Amniotic stem cell (primary cell): Measurements from ENCODE around the gene CLEC10A.
"Not testable (repeated sequence)": the region's sequence is repeated elsewhere in the genome, so short reads cannot be mapped to it uniquely, and the experiment has no call there.

Experiments used
- DNase-seq: peaks from one replicate; lab custom pipeline; 2025; lab: John Stamatoyannopoulos, UW

CLEC10A gene

DNA sequence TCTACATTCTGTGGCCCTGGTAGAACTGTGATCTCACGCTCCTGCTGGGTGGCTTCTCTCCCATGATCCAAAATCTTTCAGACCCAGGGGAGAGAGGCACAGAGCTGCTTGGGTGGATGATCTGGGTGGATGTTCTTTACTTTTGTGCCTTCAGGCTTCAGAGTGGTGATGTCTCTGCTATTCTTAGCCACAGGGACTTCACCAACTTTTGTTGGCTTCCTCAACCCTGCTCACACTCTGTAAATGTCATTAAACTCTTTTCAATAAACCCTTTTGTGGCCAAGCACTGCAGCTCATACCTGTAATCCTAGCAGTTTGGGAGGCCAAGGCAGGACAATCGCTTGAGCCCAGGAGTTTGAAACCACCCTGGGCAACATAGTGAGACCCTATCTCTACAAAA lies 7.6 kb downstream of the CLEC10A start:
- no peak for DNase-seq

DNA sequence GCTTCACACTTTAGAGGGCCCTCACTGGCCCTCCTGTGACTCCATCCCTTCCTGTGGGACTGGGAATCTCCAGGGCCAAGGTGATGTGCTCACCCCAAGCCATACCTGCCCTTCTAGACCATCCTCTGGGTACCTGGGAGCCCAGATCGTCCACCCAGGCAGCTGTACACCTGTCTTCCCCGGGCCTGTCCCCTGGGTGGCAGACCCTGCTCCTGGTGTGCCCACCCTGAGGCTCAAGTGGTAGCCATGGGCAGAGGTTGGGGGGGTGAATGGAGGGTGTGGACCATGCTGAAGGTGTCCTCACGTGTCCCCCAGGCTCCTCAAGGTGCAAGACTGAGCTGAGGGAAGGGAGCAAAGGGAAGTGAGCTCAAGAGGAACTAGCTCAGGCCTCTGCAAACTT lies 9.3 kb downstream of the CLEC10A start:
- no peak for DNase-seq

DNA sequence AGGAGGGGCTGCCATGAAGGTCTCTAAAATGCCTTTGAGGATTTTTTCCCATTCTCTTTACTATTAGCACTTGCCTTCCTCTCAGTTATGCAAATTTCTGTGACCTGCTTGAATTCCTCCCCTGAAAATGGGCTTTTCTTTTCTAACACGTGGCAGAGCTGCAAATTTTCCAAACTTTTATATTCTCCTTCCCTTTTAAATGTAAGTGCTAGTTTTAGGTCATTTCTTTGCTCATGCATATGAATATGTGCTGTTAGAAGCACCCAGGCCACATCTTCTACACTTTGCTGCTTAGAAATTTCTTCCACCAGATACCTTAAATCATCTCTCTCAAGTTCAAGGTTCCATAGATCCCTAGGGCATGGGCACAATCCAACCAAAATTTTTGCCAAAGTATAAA lies 11.8 kb downstream of the CLEC10A start:
- no peak for DNase-seq

DNA sequence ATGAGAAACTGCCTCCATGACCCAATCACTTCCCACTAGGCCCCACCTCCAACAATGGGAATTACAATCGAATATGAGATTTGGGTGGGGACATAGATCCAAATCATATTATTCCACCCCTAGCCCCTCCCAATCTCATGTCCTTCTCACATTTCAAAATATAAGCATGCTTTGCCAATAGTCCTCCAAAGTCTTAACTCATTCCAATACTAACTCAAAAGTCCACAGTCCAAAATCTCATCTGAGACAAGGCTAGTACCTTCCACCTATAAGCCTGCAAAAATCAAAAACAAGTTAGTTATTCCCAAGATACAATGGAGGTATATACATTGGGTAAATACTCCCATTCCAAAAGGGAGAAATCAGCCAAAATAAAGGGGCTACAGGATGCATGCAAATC lies 12.9 kb downstream of the CLEC10A start:
- no peak for DNase-seq

DNA sequence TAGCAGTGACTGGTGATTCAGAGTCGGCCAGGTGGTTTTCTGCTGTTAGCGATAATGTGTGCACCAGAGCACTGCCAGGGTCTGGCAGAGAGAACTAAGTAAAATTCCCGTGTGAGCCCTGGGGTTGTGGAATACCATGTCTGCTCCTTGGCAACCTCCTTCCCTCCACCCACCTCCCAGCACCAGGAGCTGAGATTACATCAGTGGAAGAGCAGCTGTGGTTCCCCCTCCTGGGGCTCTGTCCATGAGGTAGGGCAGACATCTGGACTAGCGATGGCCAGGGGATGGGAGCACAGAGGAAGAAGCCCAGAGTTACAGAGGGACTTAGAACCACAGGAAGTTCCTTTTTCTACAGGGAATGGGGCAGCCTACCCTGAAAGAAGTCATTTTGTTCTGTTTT lies 15.8 kb downstream of the CLEC10A start:
- DNase-seq = no peak

DNA sequence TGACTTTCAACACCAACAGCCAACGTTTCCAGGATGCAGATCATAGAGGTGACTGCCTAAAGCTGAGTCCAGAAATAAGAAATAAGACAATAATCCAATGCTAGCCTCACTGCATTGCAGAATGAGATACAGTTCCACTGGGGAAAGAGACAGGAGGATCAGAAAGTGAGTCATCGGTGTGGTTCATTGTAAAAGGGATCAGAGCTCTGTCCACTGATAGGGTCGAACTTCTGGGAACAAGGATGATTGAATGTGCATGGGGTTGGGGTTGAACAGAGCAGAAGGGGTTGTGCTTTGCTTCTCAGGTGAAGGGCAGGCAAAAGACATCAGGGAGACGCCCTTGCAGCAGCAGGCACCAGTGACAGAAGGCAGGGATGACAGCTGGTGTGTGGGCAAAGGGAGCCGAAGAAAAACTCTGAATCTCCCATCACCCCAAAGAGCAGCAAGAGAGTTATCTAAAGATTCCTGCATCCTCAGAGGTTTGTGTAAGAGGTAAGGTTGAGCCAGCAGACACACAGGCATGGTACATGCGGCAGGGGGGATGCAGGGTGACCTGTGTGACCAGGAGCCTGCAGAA lies 16.4 kb downstream of the CLEC10A start:
- no peak for DNase-seq

DNA sequence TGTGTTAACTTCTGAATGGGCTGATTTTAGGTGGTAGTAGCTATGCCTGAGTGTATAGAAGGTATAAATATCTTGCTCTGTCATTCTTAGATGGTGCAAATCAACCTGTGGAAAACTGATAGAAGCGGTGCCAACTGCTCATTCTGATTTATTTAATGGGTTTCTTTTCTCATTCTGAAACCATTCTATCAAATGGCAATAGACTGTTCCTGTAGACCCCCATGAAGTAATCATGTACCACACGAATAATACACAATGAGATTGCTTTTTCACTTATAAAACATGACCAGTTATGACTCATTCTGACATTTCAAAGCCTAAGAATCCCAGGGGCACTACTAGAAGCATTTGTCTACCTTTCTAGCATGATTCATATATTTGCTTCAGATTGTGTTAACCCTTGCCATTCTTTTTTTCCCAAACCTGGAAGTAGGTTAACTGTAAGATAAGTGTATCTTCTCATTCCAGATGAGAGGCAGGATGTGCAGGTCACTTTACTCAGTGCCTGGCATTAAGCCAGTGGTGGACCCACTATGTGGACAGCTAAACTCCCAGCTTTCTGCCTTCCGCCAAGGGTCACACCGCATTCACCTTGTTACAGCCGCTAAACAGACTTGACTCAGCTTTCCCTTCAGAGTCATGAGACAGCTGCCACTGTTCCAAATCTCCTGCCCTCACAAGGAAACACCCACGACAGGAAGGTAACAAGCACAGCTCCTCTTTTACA lies 19.7 kb downstream of the CLEC10A start:
- no peak for DNase-seq

DNA sequence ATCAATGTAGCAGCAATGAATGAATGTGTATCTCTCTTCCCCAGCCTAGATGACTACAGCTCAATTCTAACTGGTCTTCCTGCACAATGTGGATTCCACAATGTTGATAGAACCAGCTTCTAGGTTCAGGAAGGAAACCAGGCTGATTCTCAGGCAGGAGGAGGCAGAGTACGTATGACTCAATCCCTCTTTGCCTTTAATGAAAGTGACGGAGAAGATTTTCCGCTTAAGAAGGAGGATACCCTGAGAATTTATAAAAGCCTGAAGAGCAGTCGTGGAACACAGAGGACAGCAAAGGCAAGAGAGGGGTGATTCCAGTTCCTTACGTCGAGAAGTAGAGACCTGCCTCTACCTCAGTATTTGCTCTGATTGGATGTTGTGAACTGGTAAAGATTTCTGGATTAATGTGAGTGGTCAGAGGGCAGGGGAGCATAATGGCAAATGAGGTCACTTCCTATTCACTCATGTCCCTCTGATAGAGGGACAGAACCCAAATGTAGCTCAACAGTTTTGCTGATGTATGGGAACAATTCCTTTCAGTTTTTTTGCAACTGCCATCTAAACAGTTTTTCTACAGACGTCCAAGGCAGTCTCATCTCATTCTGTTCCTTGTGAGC lies 21.1 kb downstream of the CLEC10A start:
- no peak for DNase-seq

DNA sequence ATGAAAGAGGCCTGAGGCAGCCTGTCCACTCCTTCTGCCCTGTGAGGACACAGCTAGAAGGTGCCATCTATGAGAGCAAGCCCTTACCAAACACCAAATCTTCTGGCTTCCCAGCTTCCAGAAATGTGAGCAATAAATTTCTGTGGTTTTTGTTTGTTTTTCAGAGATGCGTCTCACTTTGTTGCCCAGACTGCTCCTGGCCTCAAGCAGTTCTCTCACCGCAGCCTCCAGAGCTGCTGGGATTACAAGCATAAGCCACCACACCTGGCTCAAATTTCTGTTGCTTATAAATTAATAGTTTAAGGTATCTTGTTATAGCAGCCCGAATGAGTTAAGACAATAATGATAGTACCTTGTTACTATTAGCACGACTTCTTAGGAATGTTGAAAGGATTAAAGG lies 23.7 kb downstream of the CLEC10A start:
- DNase-seq = no peak

DNA sequence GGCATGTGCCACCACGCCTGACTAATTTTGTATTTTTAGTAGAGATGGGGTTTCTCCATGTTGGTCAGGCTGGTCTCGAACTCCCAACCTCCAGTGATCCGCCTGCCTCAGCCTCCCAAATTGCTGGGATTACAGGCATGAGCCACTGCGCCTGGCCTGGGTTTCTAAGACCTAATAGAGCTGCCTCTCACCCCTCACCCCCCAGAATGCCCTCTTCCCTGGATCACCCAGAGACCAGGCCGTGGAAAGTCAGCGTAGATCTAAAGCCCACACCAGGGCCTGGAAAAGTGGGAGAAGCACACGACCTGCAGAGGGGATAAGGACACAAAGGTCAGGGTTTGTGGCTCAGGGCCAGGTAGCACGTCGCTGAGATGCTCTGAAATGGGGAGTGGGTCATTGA lies 29.5 kb downstream of the CLEC10A start:
- DNase-seq = not testable (repeated sequence)

DNA sequence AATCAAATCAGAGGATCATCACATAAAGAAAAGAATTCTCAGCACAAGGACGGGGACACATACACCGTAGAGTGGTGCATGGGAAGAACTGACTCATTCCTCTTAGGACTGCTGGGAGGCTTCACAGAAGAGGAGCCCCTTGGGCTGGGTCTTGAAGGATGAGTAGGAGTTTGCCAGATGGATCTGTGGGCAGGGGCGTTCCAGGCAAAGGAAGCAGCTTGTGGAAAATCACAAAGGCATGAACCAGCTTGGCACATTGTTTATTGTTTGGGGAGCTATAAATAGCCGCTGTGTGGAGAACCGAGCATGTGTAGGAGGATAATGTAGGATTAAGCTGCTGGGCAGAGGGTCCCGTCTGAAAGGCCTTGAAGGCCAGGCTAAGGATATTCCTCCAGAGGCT lies 31.1 kb downstream of the CLEC10A start:
- DNase-seq = no peak

DNA sequence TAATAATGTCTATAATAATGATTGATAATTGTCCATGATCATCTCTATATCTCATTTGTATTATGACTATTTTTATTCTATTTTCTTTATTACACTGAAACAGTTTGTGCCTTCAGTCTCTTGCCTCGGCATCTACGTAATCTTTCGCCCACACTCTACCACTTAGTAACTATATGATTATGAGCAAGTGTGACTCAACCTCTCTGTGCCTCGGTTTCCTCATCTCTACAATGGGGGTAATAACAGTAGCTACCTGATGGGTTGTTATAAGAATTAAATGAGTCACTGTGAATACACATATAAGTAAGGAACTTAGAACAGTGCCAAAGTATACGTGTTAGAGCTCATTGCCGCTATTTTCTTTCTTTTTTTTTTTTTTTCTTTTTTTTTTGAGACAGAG lies 32.5 kb downstream of the CLEC10A start:
- DNase-seq = no peak

DNA sequence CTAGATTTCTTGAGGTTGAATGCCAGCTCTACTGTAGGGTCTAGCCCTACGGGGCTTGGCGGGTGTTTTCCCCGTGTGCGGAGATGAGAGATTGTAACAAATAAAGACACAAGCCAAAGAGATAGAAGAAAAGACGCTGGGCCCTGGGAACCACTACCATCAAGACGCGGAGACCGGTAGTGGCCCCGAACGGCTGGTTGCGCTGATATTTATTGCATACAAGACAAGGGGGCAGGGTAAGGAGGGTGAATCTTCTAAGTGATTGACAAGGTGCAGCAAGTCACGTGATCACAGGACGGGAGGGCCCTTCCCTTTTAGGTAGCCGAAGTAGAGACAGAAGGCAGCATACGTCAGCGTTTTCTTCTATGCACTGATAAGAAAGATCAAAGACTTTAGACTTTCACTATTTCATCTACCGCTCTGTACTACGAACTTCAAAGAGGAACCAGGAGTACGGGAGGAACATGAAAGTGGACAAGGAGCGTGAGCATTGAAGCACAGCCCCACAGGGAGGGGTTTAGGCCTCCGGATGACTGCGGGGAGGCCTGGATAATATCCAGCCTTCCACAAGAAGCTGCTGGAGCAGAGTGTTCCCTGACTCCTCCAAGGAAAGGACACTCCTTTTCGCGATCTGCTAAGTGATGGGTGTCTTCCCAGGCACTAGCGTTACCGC lies 33.2 kb downstream of the CLEC10A start:
- DNase-seq = not testable (repeated sequence)

DNA sequence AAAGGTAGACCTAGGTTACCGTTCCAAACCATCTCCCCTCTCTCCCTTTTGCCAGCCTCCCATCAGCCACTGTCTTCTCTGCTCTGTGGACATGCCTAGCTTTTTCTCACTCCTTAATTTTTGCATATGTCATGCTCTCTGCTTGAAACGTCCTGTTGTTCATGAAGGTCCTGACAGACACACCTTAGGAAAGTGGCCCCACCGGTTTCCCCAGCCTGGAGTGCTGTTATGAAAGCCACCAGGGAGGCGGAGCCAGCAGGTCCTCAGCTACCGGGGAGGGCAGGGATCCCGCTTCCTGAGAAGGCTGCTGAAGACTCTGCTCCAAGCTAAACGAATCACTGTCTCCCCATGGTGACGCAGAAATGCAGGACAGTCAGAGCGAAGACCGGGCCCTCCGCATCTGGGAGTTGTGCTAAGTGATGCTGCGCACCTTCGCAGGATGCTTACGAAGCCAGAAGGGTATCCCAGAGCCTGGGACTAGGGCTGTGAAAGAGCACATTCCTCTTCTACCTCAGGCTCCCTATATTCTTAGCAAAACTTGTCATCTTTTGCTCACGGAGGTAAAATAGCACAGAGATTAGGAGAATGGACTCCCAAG lies 33.8 kb downstream of the CLEC10A start:
- DNase-seq = no peak

DNA sequence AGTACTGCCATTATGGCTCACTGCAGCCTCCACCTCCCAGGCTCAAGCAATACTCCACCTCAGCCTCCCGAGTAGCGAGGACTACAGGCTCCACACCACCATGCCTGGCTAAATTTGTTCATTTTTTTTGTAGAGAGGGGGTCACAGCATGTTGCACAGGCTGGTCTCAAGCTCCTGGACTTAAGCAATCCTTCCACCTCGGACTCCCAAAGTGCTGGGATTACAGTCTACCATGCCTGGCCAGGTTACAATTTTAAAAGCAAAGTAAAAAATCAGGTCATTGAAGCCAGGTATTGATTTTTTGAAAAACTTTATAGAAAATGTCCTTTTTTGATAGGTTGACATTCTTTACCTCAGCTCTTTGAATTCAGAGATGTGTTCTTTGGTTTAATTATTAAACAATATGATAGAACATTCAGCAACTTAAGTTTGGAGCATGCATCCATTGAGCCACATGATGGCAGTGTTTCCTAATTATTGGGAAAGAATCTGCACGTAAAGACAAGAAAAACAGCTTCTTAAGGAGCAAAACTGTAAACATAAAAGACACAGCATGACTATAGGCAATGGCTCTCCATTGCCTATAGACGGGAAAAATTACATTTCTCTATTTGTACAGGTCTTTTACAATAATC lies 34.4 kb downstream of the CLEC10A start:
- peak; percentile 37 for DNase-seq

DNA sequence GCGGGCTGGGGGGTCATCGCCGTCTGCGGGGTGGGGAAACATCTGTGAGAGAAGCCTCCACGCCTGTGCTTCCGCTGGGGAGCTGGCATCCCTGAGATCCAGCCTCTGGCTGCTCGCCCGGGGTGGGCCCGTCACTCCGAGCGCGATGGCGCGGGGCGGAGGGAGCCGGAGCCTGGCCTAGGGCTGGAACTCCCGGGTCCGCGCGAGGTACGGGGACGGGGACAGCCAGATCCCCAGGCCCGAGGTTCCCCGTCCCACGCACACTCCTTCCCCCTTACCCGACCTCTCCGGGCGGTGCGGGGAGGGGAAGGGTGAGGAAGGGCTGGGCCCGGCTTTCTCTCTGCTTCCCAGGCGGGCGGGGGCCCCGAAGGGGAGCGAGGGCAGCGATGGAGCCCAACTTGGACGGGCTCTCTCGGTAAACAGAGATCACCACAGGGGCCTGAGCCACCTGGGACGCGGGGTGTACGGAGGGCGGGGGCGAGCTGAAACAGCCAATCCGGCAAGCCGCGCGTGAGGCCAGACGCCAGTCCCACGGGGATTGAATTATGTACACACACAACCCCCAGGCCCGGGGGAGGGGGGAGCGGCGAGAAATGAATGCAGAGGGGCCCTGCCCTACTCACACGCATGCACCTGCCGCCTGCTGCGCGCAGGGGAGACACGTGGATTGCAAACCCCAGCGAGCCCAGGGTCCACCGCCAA lies 36.4 kb downstream of the CLEC10A start, which contains the start of gene SLC16A11:
Gene SLC16A11 (minus strand): TSS at position 596 of the 702 bp plus-strand sequence. CDS start 579 bp downstream, at position 17.
- DNase-seq = no peak

DNA sequence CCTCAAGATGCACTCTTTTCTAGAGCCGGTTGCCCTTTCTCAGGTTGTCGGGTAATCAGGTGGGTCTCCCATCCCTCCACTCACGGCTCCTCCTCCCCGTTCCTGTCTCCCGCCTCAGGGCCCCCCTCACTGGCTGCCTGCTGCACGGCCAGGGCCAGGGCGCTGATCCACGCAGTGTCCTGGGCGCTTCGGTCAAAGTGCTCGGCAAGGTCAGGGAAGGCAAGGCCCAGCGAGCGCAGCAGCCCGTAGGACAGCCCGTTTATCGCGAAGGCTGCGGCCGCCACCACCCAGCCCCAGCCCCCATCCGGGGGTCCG lies 36.9 kb downstream of the CLEC10A start:
- no peak for DNase-seq

DNA sequence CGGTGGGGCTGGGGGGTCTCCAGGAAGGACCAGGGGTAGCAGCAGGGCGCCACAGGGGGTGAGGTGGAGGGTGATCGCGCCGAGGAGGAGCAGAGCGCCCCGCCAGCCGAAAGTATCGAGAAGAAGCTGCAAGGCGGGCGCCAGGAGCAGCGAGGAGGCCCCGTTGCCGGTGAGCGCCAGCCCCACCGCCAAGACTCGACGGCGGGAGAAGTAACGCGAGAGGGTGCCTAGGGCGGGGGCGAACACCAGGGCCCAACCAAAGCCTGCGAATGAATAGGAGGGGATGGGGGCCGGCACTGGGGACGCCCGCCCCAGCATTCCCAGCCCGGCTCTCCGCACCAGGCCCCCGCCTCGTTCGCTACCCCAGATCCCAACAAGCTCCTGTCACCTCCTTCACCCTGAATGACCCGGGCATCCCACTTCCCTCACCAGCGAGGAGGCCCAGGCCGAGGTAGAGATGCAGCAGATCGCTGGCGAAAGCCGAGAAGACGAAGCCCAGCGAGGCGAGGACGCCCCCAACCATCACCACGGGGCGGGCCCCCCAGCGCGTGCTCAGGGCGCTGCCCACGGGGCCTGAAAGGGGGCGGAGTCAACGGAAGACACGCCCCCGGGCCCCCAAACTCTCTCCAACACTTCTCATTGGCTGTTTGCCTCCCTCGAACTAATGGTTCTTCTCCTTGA lies 37.4 kb downstream of the CLEC10A start:
- no peak for DNase-seq

DNA sequence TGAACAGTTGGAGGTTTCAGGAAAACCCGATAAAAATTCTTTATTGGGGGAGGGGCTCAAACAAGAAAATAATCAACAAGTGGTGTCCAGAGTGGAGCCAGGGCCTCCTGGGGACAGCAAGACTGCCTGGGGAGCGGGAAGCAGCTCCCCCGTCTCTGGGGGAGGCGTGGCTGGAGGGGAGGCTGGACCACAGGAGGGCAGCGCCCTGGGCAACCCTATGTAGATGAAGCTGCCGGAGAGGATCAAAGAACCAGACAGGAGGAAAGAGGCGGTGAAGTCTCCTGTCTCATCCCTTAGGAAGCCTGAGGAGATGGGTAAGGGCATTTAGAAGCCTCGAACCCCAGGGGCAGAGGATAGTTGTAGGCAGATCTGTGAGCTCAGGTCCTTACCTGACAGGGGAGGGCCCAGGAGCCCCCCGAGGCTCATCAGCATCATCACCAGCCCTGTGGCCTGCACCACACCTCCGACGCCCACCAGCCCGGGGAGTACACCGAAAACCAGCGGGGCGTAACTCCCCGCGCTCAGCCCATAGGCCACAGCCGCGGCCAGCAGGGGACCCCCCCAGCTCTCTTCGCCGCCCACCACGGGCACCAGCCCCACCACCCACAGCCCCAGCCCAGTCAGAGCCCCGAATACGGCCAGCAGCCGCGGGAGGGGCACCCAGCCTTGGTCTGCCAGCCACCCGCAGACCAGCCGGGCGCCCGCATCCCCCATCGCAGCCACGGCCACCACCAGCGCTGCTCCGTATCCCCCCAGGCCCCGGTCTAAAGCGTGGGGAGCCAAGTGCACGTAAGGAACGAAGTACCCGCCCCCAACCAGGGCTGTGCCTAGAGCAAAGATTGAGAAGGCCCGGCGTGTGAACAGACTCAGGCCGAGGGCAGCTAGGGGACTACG lies 38.2 kb downstream of the CLEC10A start:
- DNase-seq = no peak

DNA sequence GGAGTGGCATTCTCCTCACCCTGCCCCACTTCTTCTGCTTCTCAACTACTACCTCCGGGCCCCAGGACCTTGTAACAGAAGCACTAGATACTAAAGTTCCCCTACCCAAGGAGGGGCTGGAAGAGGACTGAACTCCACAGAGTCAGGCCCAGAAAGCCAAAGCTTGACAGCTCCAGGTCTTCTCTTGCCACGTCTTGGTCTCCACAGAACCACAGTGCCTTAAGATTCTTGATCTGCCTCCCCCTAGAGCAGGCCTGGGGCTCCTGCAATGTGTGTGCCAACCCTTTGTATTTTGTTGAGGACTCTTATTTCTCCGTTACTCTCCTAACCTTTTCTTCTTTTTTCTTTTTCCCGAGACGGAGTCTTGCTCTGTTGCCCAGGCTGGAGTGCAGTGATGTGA lies 40.2 kb downstream of the CLEC10A start:
- DNase-seq = no peak
